A673 (cell line): ENCODE data around the gene BTBD9. TPM values are rescaled to one million over a fixed set of nuclear protein-coding genes. Genes with fewer than 3 reads are reported as not detected.

Experiments
- BruUV-seq: library from RNA; stranded (reverse); fragments of 400-500 nt; replicated peaks from 2 replicates; lab custom pipeline; 2021; lab: Mats Ljungman, UMichigan
- CTCF ChIA-PET: fragments of 300-600 bp; sonication (Branson Sonifier 250); formaldehyde crosslinking; loops from one replicate; lab custom pipeline; 2022; ENCODE audit warnings: antibody characterized with exemption; lab: Charles Lee
- POLR2A ChIA-PET: fragments of 300-600 bp; sonication (Branson Sonifier 250); formaldehyde crosslinking; loops from one replicate; lab custom pipeline; 2022; ENCODE audit warnings: antibody characterized with exemption; ENCODE audit not compliant: low non-redundant PET; lab: Charles Lee
- DNase-seq: peaks from one replicate; pipeline ENCODE4 v3.0.0-alpha.2; 2015; ENCODE audit warnings: low spot score
- H3K27ac ChIP-seq: fragments of 200-600 bp; sonication (generic); 2 replicates; pipeline ENCODE4 v1.5.1; 2016; ENCODE audit warnings: mixed run types, low read depth, mild to moderate bottlenecking, mixed read lengths, antibody characterized with exemption, low read length; ENCODE audit not compliant: poor library complexity, severe bottlenecking
- H3K27me3 ChIP-seq: fragments of 200-600 bp; sonication (generic); replicated peaks from 2 replicates; pipeline ENCODE4 v1.6.1; 2017; ENCODE audit warnings: mixed run types, low read depth, mild to moderate bottlenecking, mixed read lengths, antibody characterized with exemption, low read length; ENCODE audit not compliant: insufficient read depth, poor library complexity
- H3K36me3 ChIP-seq: fragments of 200-600 bp; sonication (generic); 2 replicates; pipeline ENCODE4 v1.6.1; 2016; ENCODE audit warnings: mixed run types, mild to moderate bottlenecking, mixed read lengths, antibody characterized with exemption, low read length; ENCODE audit not compliant: insufficient read depth, poor library complexity, severe bottlenecking
- H3K4me1 ChIP-seq: fragments of 200-600 bp; sonication (generic); 2 replicates; pipeline ENCODE4 v1.6.1; 2017; ENCODE audit warnings: mixed run types, mild to moderate bottlenecking, mixed read lengths, antibody characterized with exemption, low read length; ENCODE audit not compliant: insufficient read depth, poor library complexity, severe bottlenecking
- H3K4me3 ChIP-seq: fragments of 200-600 bp; sonication (generic); 2 replicates; pipeline ENCODE4 v1.5.1; 2016; ENCODE audit warnings: low read depth, mixed run types, mild to moderate bottlenecking, mixed read lengths, low read length; ENCODE audit not compliant: poor library complexity, severe bottlenecking
- H3K9me3 ChIP-seq: fragments of 200-600 bp; sonication (generic); 2 replicates; pipeline ENCODE4 v1.6.1; 2016; ENCODE audit warnings: mixed run types, low read depth, mild to moderate bottlenecking, mixed read lengths, antibody characterized with exemption, low read length; ENCODE audit not compliant: poor library complexity, severe bottlenecking
- CTCF ChIP-seq: fragments of 300-800, 200-600 bp; sonication (generic); conservative IDR thresholded peaks from 2 replicates; pipeline ENCODE4 v1.5.1; 2017; ENCODE audit warnings: low read depth, mild to moderate bottlenecking, antibody characterized with exemption, low read length, moderate library complexity, mixed read lengths
- EZH2 ChIP-seq: fragments of 200-600 bp; sonication (generic); IDR thresholded peaks from 2 replicates; pipeline ENCODE4 v1.6.1; 2017; ENCODE audit warnings: borderline replicate concordance, low read depth, mild to moderate bottlenecking, mixed read lengths, antibody characterized with exemption, low read length; ENCODE audit not compliant: poor library complexity, severe bottlenecking
- intact Hi-C: fragments of 100-400 bp; cut with micrococcal nuclease; formaldehyde crosslinking; loops from one replicate; pipeline ENCODE4 v1.10.0; 2022; ENCODE audit not compliant: unreplicated experiment
- total RNA-seq: library from RNA; stranded (reverse); gene quantifications from 2 replicates; pipeline ENCODE4 v1.2.3, GENCODE V29; 2021

The BTBD9 gene
- total RNA-seq, 1 experiment from 2014 or later: 8.0 TPM

DNA sequence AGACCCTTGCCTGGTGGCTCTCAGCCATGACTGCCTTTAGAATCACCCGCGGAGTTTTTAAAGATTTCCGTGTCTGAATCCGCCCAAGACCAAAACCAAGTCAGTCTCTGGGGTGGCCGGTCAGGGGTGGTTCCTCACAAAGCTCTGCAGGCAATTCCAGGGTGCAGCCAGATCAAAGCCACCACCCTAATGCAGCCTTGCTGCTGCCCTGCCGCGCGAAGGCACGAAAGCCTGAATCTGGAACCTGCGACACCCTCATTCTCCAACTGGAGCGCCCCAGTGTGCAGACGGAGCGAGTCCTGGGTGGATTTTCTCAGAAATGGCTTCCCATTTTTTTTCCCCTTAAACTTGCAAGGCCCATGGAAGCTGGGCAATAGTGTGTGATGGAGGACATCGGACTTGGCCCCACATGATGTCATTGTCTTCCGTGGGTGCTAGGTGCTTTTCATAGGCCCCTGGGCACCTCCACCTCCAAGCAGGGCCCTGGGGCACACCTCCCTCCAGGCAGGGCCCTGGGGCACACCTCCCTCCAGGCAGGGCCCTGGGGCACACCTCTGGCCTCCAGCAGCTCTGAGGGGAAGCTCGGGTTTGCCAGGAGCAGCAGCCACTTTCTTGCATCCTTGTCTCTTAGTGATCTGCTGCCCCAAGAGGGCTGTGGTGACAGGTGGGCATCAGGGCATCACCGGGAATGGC is 477.1 kb downstream of the BTBD9 start:
- Histone ChIP-seq H3K4me3 (no peak overlapping the region), H3K27ac (no peak overlapping the region), H3K27me3 (no peaks in the 10 kb centered on the region), H3K36me3 (no peaks in the 10 kb centered on the region), H3K4me1 (no peaks in the 10 kb centered on the region), H3K9me3 (no peaks in the 10 kb centered on the region)
- intact Hi-C loops: no loop called here
- POLR2A ChIA-PET: no interaction called here
- TF ChIP-seq EZH2 (no peak), CTCF (no peak)
- BruUV-seq: no TSS peak
- DNase-seq: no peak
- CTCF ChIA-PET: interaction anchor here (0.6 to 0.7 kb wide), 2 partner anchors 9 to 1462 kb away, joined by 3 to 6 read pairs; no protein-coding TSS in a partner anchor

DNA sequence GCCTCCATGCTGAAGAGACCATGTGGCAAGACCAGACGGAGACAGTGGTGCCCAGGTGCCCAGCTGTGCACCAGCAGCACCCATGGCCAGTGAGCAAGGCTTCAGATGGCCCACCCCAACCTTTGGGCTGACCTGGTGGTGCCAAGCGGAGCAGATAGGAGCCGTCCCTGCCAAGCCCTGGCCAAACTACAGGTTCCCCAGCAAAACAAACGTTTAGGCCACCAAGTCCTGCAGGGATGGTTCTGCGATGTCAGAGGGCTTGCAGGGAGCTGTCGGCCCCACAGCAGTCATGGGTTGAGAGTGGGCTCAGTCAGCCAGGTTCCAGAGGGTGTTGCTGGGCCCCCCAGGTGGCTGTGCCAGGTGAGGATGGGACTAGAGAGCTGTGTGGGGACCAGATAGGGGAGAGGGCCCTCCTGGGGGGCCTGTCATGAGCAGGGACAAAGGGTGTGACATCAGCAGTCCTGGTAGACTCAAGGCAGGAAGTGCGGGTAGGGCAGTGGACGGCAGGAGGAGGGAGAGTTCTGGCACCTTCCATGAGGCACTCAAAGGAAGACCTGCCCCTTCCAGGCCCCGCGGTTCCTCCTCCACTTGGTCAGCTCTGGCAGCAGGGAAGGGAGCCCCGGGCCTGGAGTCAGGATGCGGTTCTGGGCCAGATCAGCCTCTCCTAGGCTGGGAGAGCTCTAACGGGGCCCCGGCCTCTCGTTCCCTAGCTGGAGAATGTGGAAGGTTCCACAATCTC is 477.8 kb downstream of the BTBD9 start:
- no peak for DNase-seq
- no peak overlapping the region for H3K4me3 ChIP-seq
- H3K36me3 ChIP-seq: no peaks in the 10 kb centered on the region
- TF ChIP-seq EZH2 (no peak), CTCF (no peak)
- no TSS peak for BruUV-seq
- intact Hi-C loops: no loop called here
- no peaks in the 10 kb centered on the region for H3K9me3 ChIP-seq
- ChIA-PET POLR2A (no interaction called here), CTCF (interaction anchor here (0.6 kb wide), 1 partner anchor 1463 kb away, joined by 3 read pairs; no protein-coding TSS in a partner anchor)
- no peak overlapping the region for H3K27ac ChIP-seq
- H3K27me3 ChIP-seq: no peaks in the 10 kb centered on the region
- no peaks in the 10 kb centered on the region for H3K4me1 ChIP-seq

DNA sequence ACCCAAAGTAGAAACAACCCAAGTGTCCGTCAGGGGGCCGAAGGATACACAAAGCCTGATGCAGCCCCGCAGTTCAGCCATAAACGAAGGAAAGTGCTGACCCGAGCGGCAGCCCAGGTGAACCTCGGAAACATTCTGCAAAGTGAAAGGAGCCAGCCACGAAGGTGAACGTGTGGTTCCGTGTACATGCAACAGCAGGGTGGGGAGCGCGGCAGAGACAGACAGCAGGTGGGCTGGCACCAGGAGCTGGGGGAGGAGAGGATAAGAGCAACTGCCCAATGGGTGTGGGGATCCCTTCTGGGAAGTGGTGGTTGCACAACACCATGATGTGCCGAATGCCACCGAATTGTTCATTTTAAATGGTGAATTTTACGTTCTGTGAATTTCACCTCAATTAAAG is 478.4 kb downstream of the BTBD9 start:
- no peaks in the 10 kb centered on the region for H3K9me3 ChIP-seq
- H3K27me3 ChIP-seq: no peaks in the 10 kb centered on the region
- ChIA-PET POLR2A (no interaction called here), CTCF (no interaction called here)
- no peak overlapping the region for H3K27ac ChIP-seq
- BruUV-seq: no TSS peak
- H3K36me3 ChIP-seq: no peaks in the 10 kb centered on the region
- H3K4me3 ChIP-seq: no peak overlapping the region
- intact Hi-C loops: no loop called here
- DNase-seq: no peak
- no peaks in the 10 kb centered on the region for H3K4me1 ChIP-seq
- TF ChIP-seq CTCF: no peak
- no peak for TF ChIP-seq EZH2
